HG03045 (cell line): ENCODE results near the gene KRTAP20-3.

ENCODE experiments used
- ATAC-seq: cut with Tn5 transposase; IDR thresholded peaks from one replicate; pipeline ENCODE4 v1.9.1; 2021; ENCODE audit warnings: mild to moderate bottlenecking, moderate library complexity; ENCODE audit not compliant: unreplicated experiment

KRTAP20-3 gene

GRCh38 chr21:30680586-30680985, 37.9 kb downstream of the KRTAP20-3 start:
- ATAC-seq = no peak

- no peak for ATAC-seq
Measured at GRCh38 chr21:30684506-30684905, 41.8 kb downstream of the KRTAP20-3 start.

- ATAC-seq = no peak
Measured at GRCh38 chr21:30689822-30690221, 47.2 kb downstream of the KRTAP20-3 start.
